ENCODE data around the gene UBE2L3. TPM values are rescaled to one million over a fixed set of nuclear protein-coding genes. Genes with fewer than 3 reads are reported as not detected.

UBE2L3 gene
- total RNA-seq, 1 donor from 2014 or later = 45.1 TPM

- H3K4me3 Mint-ChIP-seq = peak overlapping the region; percentile 7
- H3K9me3 Mint-ChIP-seq = no peaks in the 10 kb centered on the region
- TF ChIP-seq CTCF (IDR thresholded peaks at IDR 0.05; ENCODE audit: unreplicated experiment) = no peak
- peaks cover 7% of the 10 kb centered on the region for H3K27me3 Mint-ChIP-seq (ENCODE audit: low read depth)
- no peak overlapping the region for H3K27ac Mint-ChIP-seq
- no peaks in the 10 kb centered on the region for H3K36me3 Mint-ChIP-seq
- DNase-seq (ENCODE audit: low spot score in 2 of 2, unreplicated experiment in 2 of 2) = no peak
- peaks cover 9% of the 10 kb centered on the region for H3K4me1 Mint-ChIP-seq
These were observed 96.2 kb downstream of the UBE2L3 start for GRCh38 chr22:21663738-21664137.

GRCh38 chr22:21665047-21665851 lies 97.7 kb downstream of the UBE2L3 start:
- no peak for TF ChIP-seq CTCF (IDR thresholded peaks at IDR 0.05; ENCODE audit: unreplicated experiment)
- H3K27ac Mint-ChIP-seq = peak overlapping the region; percentile 99
- H3K27me3 Mint-ChIP-seq (ENCODE audit: low read depth) = peaks cover 7% of the 10 kb centered on the region
- H3K36me3 Mint-ChIP-seq = peaks cover 2% of the 10 kb centered on the region
- no peaks in the 10 kb centered on the region for H3K9me3 Mint-ChIP-seq
- H3K4me3 Mint-ChIP-seq = peak overlapping the region; percentile 100
- no peak for DNase-seq (ENCODE audit: low spot score in 2 of 2, unreplicated experiment in 2 of 2)
- peaks cover 9% of the 10 kb centered on the region for H3K4me1 Mint-ChIP-seq

- peaks cover 2% of the 10 kb centered on the region for H3K27me3 Mint-ChIP-seq (ENCODE audit: low read depth)
- peaks cover 9% of the 10 kb centered on the region for H3K4me1 Mint-ChIP-seq
- TF ChIP-seq CTCF (IDR thresholded peaks at IDR 0.05; ENCODE audit: unreplicated experiment) = no peak
- no peak for DNase-seq (ENCODE audit: low spot score in 2 of 2, unreplicated experiment in 2 of 2)
- H3K27ac Mint-ChIP-seq = peak overlapping the region; percentile 56
- peak overlapping the region; percentile 100 for H3K4me3 Mint-ChIP-seq
- H3K9me3 Mint-ChIP-seq = no peaks in the 10 kb centered on the region
- peaks cover 4% of the 10 kb centered on the region for H3K36me3 Mint-ChIP-seq
These were observed 99.3 kb downstream of the UBE2L3 start for GRCh38 chr22:21666786-21667185.

GRCh38 chr22:21669026-21669425 lies 101.5 kb downstream of the UBE2L3 start:
- Mint-ChIP-seq H3K36me3 (peaks cover 16% of the 10 kb centered on the region), H3K4me1 (peaks cover 9% of the 10 kb centered on the region), H3K27ac (peak overlapping the region; percentile 21), H3K4me3 (no peak overlapping the region), H3K27me3 (ENCODE audit: low read depth) (no peaks in the 10 kb centered on the region), H3K9me3 (no peaks in the 10 kb centered on the region)
- DNase-seq (ENCODE audit: low spot score in 2 of 2, unreplicated experiment in 2 of 2) = no peak
- no peak for TF ChIP-seq CTCF (IDR thresholded peaks at IDR 0.05; ENCODE audit: unreplicated experiment)

- Mint-ChIP-seq H3K4me3 (no peak overlapping the region), H3K27ac (no peak overlapping the region), H3K27me3 (ENCODE audit: low read depth) (no peaks in the 10 kb centered on the region), H3K36me3 (peaks cover 40% of the 10 kb centered on the region), H3K9me3 (no peaks in the 10 kb centered on the region), H3K4me1 (peaks cover 5% of the 10 kb centered on the region)
- no peak for TF ChIP-seq CTCF (IDR thresholded peaks at IDR 0.05; ENCODE audit: unreplicated experiment)
- DNase-seq (ENCODE audit: low spot score in 2 of 2, unreplicated experiment in 2 of 2) = no peak
These were observed 104.7 kb downstream of the UBE2L3 start for GRCh38 chr22:21672107-21672629.

Small RNA genes lying within 50 kb of the gene (microRNA-seq; reads per million reads assigned to microRNA genes)
- gene MIR130B (2,801 reads per million, percentile 87 among the genes with 10 or more reads in this experiment), gene MIR301B (291 reads per million, percentile 70 among the genes with 10 or more reads in this experiment)

Other genes starting within 250 kb of the UBE2L3 start
- 0.13 to 0.68 TPM (median 0.36 TPM) in 3 replicates for gene RIMBP3B, start 184.0 kb upstream of the UBE2L3 start, total RNA-seq
- 26.6 to 27.3 TPM (median 27.2 TPM) in 3 replicates for gene HIC2, start 150.3 kb upstream of the UBE2L3 start, total RNA-seq
- 2.0 to 4.4 TPM (median 4.2 TPM) in 3 replicates for gene TMEM191C, start 100.3 kb upstream of the UBE2L3 start, total RNA-seq
- gene RIMBP3C, start 16.3 kb upstream of the UBE2L3 start, total RNA-seq = 0.31 to 0.71 TPM (median 0.38 TPM) in 3 replicates
- 25.3 to 26.2 TPM (median 25.8 TPM) in 3 replicates for gene YDJC, start 62.3 kb downstream of the UBE2L3 start, total RNA-seq
- 0.78 to 1.3 TPM (median 0.84 TPM) in 3 replicates for gene CCDC116, start 65.0 kb downstream of the UBE2L3 start, total RNA-seq
- 19.6 to 22.1 TPM (median 20.2 TPM) in 3 replicates for gene SDF2L1, start 74.6 kb downstream of the UBE2L3 start, total RNA-seq
- 40.5 to 44.8 TPM (median 41.2 TPM) in 3 replicates for gene PPIL2, start 98.3 kb downstream of the UBE2L3 start, total RNA-seq
- 17.2 to 18.4 TPM (median 17.8 TPM) in 3 replicates for gene YPEL1, start 168.1 kb downstream of the UBE2L3 start, total RNA-seq

Measured in mesothelial cell of epicardium (in vitro differentiated cells).